Hepatocyte (in vitro differentiated cells): ENCODE measurements around the gene MPEG1. TPM values are rescaled to one million over a fixed set of nuclear protein-coding genes. Genes with fewer than 3 reads are reported as not detected.

Experiments used
- DNase-seq: peaks from one replicate; pipeline ENCODE4 v3.0.0-alpha.2; 2016; ENCODE audit warnings: low spot score
- H2AFZ ChIP-seq: fragments of 200-600 bp; sonication (generic); 2 replicates; pipeline ENCODE4 v1.6.0; 2016; ENCODE audit warnings: antibody characterized with exemption, mild to moderate bottlenecking
- H3K27ac ChIP-seq: fragments of 200-600 bp; sonication (generic); 2 replicates; pipeline ENCODE4 v1.5.1; 2016; ENCODE audit warnings: mild to moderate bottlenecking
- H3K27me3 ChIP-seq: fragments of 200-600 bp; sonication (generic); 2 replicates; pipeline ENCODE4 v1.6.1; 2016
- H3K36me3 ChIP-seq: fragments of 200-600 bp; sonication (generic); replicated peaks from 2 replicates; pipeline ENCODE4 v1.5.1; 2016; ENCODE audit warnings: low read depth; ENCODE audit not compliant: insufficient read depth
- H3K4me1 ChIP-seq: fragments of 200-600 bp; sonication (generic); 2 replicates; pipeline ENCODE4 v1.5.1; 2016; ENCODE audit warnings: mild to moderate bottlenecking, moderate library complexity; ENCODE audit not compliant: insufficient read depth
- H3K4me2 ChIP-seq: fragments of 200-600 bp; sonication (generic); 2 replicates; pipeline ENCODE4 v1.6.0; 2016
- H3K4me3 ChIP-seq: fragments of 200-600 bp; sonication (generic); 2 replicates; pipeline ENCODE4 v1.5.1; 2016; ENCODE audit warnings: mild to moderate bottlenecking
- H3K79me2 ChIP-seq: fragments of 200-600 bp; sonication (generic); 2 replicates; pipeline ENCODE4 v1.6.0; 2017; ENCODE audit warnings: mild to moderate bottlenecking
- H3K9me2 ChIP-seq: fragments of 200-600 bp; sonication (generic); replicated peaks from 2 replicates; pipeline ENCODE4 v1.6.0; 2017; ENCODE audit warnings: mild to moderate bottlenecking; ENCODE audit not compliant: insufficient read depth
- H3K9me3 ChIP-seq: fragments of 200-600 bp; sonication (generic); 2 replicates; pipeline ENCODE4 v1.5.1; 2016; ENCODE audit warnings: low read depth, mild to moderate bottlenecking
- H4K20me1 ChIP-seq: fragments of 200-600 bp; sonication (generic); 2 replicates; pipeline ENCODE4 v1.6.0; 2016; ENCODE audit warnings: mild to moderate bottlenecking; ENCODE audit not compliant: insufficient read depth, poor library complexity, severe bottlenecking
- CTCF ChIP-seq: fragments of 200-600 bp; sonication (generic); IDR thresholded peaks from 2 replicates; pipeline ENCODE4 v1.5.1; 2016; ENCODE audit warnings: antibody characterized with exemption, mild to moderate bottlenecking; ENCODE audit not compliant: poor library complexity
- EZH2 ChIP-seq: fragments of 200-600 bp; sonication (generic); IDR thresholded peaks from 2 replicates; pipeline ENCODE4 v1.6.1; 2016; ENCODE audit warnings: antibody characterized with exemption, mild to moderate bottlenecking, borderline replicate concordance
- EZH2phosphoT487 ChIP-seq: fragments of 200-600 bp; sonication (generic); IDR thresholded peaks from one replicate; pipeline ENCODE4 v1.6.1; 2018; ENCODE audit warnings: antibody characterized with exemption, mild to moderate bottlenecking, low read depth, moderate library complexity; ENCODE audit not compliant: unreplicated experiment, severe bottlenecking
- WGBS: methylation state at CpG from one replicate; pipeline ENCODE4 v1.1.6; 2016; ENCODE audit warnings: low lambda C conversion rate; ENCODE audit errors: missing lambda C conversion rate; 5-methylcytosine and 5-hydroxymethylcytosine counted together
- polyA plus RNA-seq: library from polyadenylated mRNA; unstranded; fragments of >200 nt; fragmentation: Nextera tagmentation; extraction: Ambion mirVana; gene quantifications from 2 replicates; pipeline ENCODE4 v1.2.1, GENCODE V29; 2016
- total RNA-seq: library from RNA; depleted of rRNA; stranded (reverse); fragments of >200 nt; gene quantifications from 2 replicates; pipeline ENCODE4 v1.2.3, GENCODE V29; 2014

MPEG1 gene
- total and polyA plus RNA-seq, 2 experiments from 2014 or later: 0.57 TPM; not detected in 1

DNA sequence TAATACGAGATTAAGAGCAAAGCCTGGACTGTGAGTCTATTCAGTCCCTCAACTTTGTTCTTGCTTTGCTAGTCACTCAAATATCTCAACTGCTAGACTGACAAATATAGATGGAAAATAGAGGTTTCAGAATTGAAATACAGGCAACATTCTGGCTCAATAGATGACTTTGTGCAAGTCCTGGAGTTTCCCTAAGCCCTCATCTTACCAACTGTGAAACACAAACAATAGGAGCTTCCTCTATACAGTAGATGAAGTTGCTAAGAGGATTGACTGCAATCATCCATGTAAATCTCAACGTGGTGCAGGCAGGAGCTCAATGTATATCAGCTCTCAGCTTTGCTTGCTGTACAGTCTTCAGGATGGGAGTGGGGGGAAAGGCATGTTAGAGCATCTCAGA, 6.2 kb upstream of the MPEG1 start:
- no peak overlapping the region for H2AFZ ChIP-seq
- no peak overlapping the region for H3K4me2 ChIP-seq
- TF ChIP-seq CTCF: no peak
- TF ChIP-seq EZH2: no peak
- TF ChIP-seq EZH2phosphoT487: no peak
- H3K4me3 ChIP-seq: no peak overlapping the region
- no peak for DNase-seq
- no peaks in the 10 kb centered on the region for H3K36me3 ChIP-seq
- H3K9me2 ChIP-seq: no peaks in the 10 kb centered on the region
- no peaks in the 10 kb centered on the region for H4K20me1 ChIP-seq
- no peaks in the 10 kb centered on the region for H3K79me2 ChIP-seq
- no peak overlapping the region for H3K27ac ChIP-seq
- WGBS: 50% methylated on average over 2 of the region's 2 CpGs
- H3K9me3 ChIP-seq: no peaks in the 10 kb centered on the region
- no peaks in the 10 kb centered on the region for H3K4me1 ChIP-seq
- no peaks in the 10 kb centered on the region for H3K27me3 ChIP-seq

- no peaks in the 10 kb centered on the region for H3K36me3 ChIP-seq
- no peaks in the 10 kb centered on the region for H4K20me1 ChIP-seq
- H3K27me3 ChIP-seq: no peaks in the 10 kb centered on the region
- WGBS: 90% methylated on average over 4 of the region's 4 CpGs
- H3K9me2 ChIP-seq: no peaks in the 10 kb centered on the region
- H3K9me3 ChIP-seq: no peaks in the 10 kb centered on the region
- TF ChIP-seq EZH2phosphoT487 (no peak), EZH2 (no peak), CTCF (no peak)
- H3K4me2 ChIP-seq: no peak overlapping the region
- no peak overlapping the region for H3K4me3 ChIP-seq
- no peaks in the 10 kb centered on the region for H3K79me2 ChIP-seq
- no peak for DNase-seq
- H3K4me1 ChIP-seq: no peaks in the 10 kb centered on the region
- H3K27ac ChIP-seq: no peak overlapping the region
- H2AFZ ChIP-seq: no peak overlapping the region
These were observed 5.6 kb upstream of the MPEG1 start for GRCh38 chr11:59218319-59218718.

GRCh38 chr11:59216641-59217564, 4.2 kb upstream of the MPEG1 start:
- Histone ChIP-seq H3K4me3 (no peak overlapping the region), H3K4me2 (no peak overlapping the region), H2AFZ (no peak overlapping the region), H3K27me3 (no peaks in the 10 kb centered on the region), H3K9me2 (no peaks in the 10 kb centered on the region), H4K20me1 (no peaks in the 10 kb centered on the region), H3K9me3 (no peaks in the 10 kb centered on the region), H3K79me2 (no peaks in the 10 kb centered on the region), H3K4me1 (no peaks in the 10 kb centered on the region), H3K36me3 (no peaks in the 10 kb centered on the region), H3K27ac (no peak overlapping the region)
- WGBS: 73% methylated on average over 9 of the region's 9 CpGs
- TF ChIP-seq CTCF (no peak), EZH2phosphoT487 (no peak), EZH2 (no peak)
- no peak for DNase-seq
